HCT116 (cell line): ENCODE results near the gene BAIAP2L1. TPM values are rescaled to one million over a fixed set of nuclear protein-coding genes. Genes with fewer than 3 reads are reported as not detected.

Experiments used
- ATAC-seq: fragments of 200-7000 bp; cut with Tn5 transposase; 2 replicates; pipeline ENCODE4 v1.9.1; 2020; ENCODE audit warnings: mild to moderate bottlenecking, moderate library complexity
- BruUV-seq: library from RNA; stranded (reverse); fragments of 400-500 nt; replicated peaks from 2 replicates; lab custom pipeline; 2021; lab: Mats Ljungman, UMichigan
- CTCF ChIA-PET: fragments of 300-600 bp; sonication (Branson Sonifier 250); formaldehyde crosslinking; loops from one replicate; lab custom pipeline; 2021; ENCODE audit warnings: antibody characterized with exemption; lab: Charles Lee
- POLR2A ChIA-PET: fragments of 300-600, 350-600 bp; sonication (Branson Sonifier 250); formaldehyde crosslinking; loops from one replicate; lab custom pipeline; 2021; ENCODE audit warnings: antibody characterized with exemption; lab: Charles Lee
- RAD21 ChIA-PET, 2 experiments: fragments of 300-600 bp; sonication (Branson Sonifier 250); formaldehyde crosslinking; loops; one replicate each; lab custom pipeline; 2023; ENCODE audit warnings: low total read pairs in 2 of 2; ENCODE audit not compliant: uncharacterized antibody in 2 of 2, unreplicated experiment in 2 of 2, low non-redundant PET in 1 of 2; lab: Charles Lee
- DNase-seq: peaks from one replicate; pipeline ENCODE4 v3.0.0-alpha.2; 2010; ENCODE audit warnings: low read depth, low spot score
- H2AFZ ChIP-seq: fragments of 200-600 bp; shearing (Covaris generic), sonication (generic); 2 replicates; pipeline ENCODE4 v1.6.1; 2017; ENCODE audit warnings: low read depth, mixed run types, mixed read lengths, antibody characterized with exemption, low read length; ENCODE audit not compliant: poor library complexity, severe bottlenecking
- H3K27ac ChIP-seq: 2 replicates; pipeline ENCODE4 v1.5.1; 2012; ENCODE audit warnings: low read depth, low read length
- H3K27me3 ChIP-seq: fragments of 200-600 bp; sonication (generic); 2 replicates; pipeline ENCODE4 v1.6.1; 2016; ENCODE audit warnings: mixed run types, low read length, mixed read lengths; ENCODE audit not compliant: insufficient read depth
- H3K36me3 ChIP-seq, 2 experiments: fragments of 200-500 bp in 1 of 2; fragments of 200-600 bp in 1 of 2; sonication (Bioruptor generic) in 1 of 2; sonication (generic) in 1 of 2; 2 replicates each; pipeline versions ENCODE4 v1.5.1 to v1.6.1; 2014 to 2016; ENCODE audit warnings: low read length in 2 of 2, inconsistent platforms in 1 of 2, mixed read lengths in 1 of 2, mixed run types in 1 of 2; ENCODE audit not compliant: insufficient read depth in 2 of 2, control insufficient read depth in 1 of 2
- H3K4me1 ChIP-seq, 2 experiments: fragments of 200-600 bp in 1 of 2; sonication (generic) in 1 of 2; 2 replicates each; pipeline versions ENCODE4 v1.5.1 to v1.6.1; 2012 to 2017; ENCODE audit warnings: low read length in 2 of 2, inconsistent platforms in 1 of 2, mild to moderate bottlenecking in 1 of 2, mixed read lengths in 1 of 2, mixed run types in 1 of 2, moderate library complexity in 1 of 2; ENCODE audit not compliant: insufficient read depth in 2 of 2, control insufficient read depth in 1 of 2
- H3K4me2 ChIP-seq: fragments of 200-600 bp; sonication (generic); 2 replicates; pipeline ENCODE4 v1.6.1; 2017; ENCODE audit warnings: mixed run types, low read length, mixed read lengths
- H3K4me3 ChIP-seq, 2 experiments: fragments of 200-600 bp in 1 of 2; sonication (generic) in 1 of 2; replicated peaks in 1 of 2; 2 replicates each; pipeline ENCODE4 v1.5.1; 2011 to 2016; ENCODE audit warnings: low read length in 2 of 2, control low read depth in 1 of 2, low read depth in 1 of 2, mild to moderate bottlenecking in 1 of 2, mixed read lengths in 1 of 2, mixed run types in 1 of 2
- H3K79me2 ChIP-seq: fragments of 200-600 bp; sonication (generic); 2 replicates; pipeline ENCODE4 v1.6.1; 2017; ENCODE audit warnings: mild to moderate bottlenecking, mixed run types, low read length, moderate library complexity, mixed read lengths; ENCODE audit not compliant: insufficient read depth
- H3K9ac ChIP-seq: fragments of 200-600 bp; sonication (generic); 2 replicates; pipeline ENCODE4 v1.6.1; 2016; ENCODE audit warnings: low read length, mixed read lengths
- H3K9me2 ChIP-seq: fragments of 200-600 bp; sonication (generic), shearing (Covaris generic); 2 replicates; pipeline ENCODE4 v1.6.1; 2017; ENCODE audit warnings: mixed run types, mild to moderate bottlenecking, moderate library complexity; ENCODE audit not compliant: insufficient read depth
- H3K9me3 ChIP-seq, 2 experiments: fragments of 200-500 bp in 1 of 2; fragments of 200-600 bp in 1 of 2; sonication (Bioruptor generic) in 1 of 2; sonication (generic) in 1 of 2; 2 replicates each; pipeline ENCODE4 v1.6.1; 2014 to 2017; ENCODE audit warnings: low read length in 2 of 2, mixed read lengths in 2 of 2, inconsistent platforms in 1 of 2, low read depth in 1 of 2, mild to moderate bottlenecking in 1 of 2, mixed run types in 1 of 2, moderate library complexity in 1 of 2; ENCODE audit not compliant: control insufficient read depth in 1 of 2, insufficient read depth in 1 of 2
- H4K20me1 ChIP-seq: fragments of 200-600 bp; sonication (generic), shearing (Covaris generic); 2 replicates; pipeline ENCODE4 v1.6.1; 2017; ENCODE audit warnings: mixed run types, mild to moderate bottlenecking, moderate library complexity; ENCODE audit not compliant: insufficient read depth
- CBX3 ChIP-seq: IDR thresholded peaks from 2 replicates; pipeline ENCODE4 v1.6.1; 2012; ENCODE audit warnings: low read depth
- CEBPB ChIP-seq: IDR thresholded peaks from 2 replicates; pipeline ENCODE4 v1.6.1; 2012; ENCODE audit warnings: low read depth
- CTCF ChIP-seq, 3 experiments: fragments of 200-600 bp in 1 of 3; sonication (generic) in 1 of 3; IDR thresholded peaks in 2 of 3; conservative IDR thresholded peaks in 1 of 3; 2 replicates each; pipeline ENCODE4 v1.5.1; 2012 to 2017; ENCODE audit warnings: low read depth in 2 of 3, low read length in 2 of 3, antibody characterized with exemption in 1 of 3, borderline replicate concordance in 1 of 3, control low read depth in 1 of 3, mild to moderate bottlenecking in 1 of 3, mixed read lengths in 1 of 3, mixed run types in 1 of 3, moderate library complexity in 1 of 3; ENCODE audit not compliant: insufficient read depth in 1 of 3
- ELF1 ChIP-seq: IDR thresholded peaks from 2 replicates; pipeline ENCODE4 v1.6.1; 2012; ENCODE audit warnings: low read depth, borderline replicate concordance
- EZH2 ChIP-seq: fragments of 200-600 bp; sonication (generic); IDR thresholded peaks from 2 replicates; pipeline ENCODE4 v1.6.1; 2017; ENCODE audit warnings: antibody characterized with exemption, mixed run types
- EZH2phosphoT487 ChIP-seq: fragments of 200-600 bp; IDR thresholded peaks from 2 replicates; pipeline ENCODE4 v1.6.1; 2018; ENCODE audit warnings: antibody characterized with exemption, borderline replicate concordance
- FOSL1 ChIP-seq: IDR thresholded peaks from 2 replicates; pipeline ENCODE4 v1.6.1; 2012; ENCODE audit warnings: low read depth
- JUND ChIP-seq: IDR thresholded peaks from 2 replicates; pipeline ENCODE4 v1.6.1; 2012
- POLR2AphosphoS5 ChIP-seq: IDR thresholded peaks from 2 replicates; pipeline ENCODE4 v1.6.1; 2011; ENCODE audit warnings: mild to moderate bottlenecking, low read depth, low read length, moderate library complexity
- RAD21 ChIP-seq: IDR thresholded peaks from 2 replicates; pipeline ENCODE4 v1.6.1; 2012; ENCODE audit warnings: low read depth, mild to moderate bottlenecking
- REST ChIP-seq: IDR thresholded peaks from 2 replicates; pipeline ENCODE4 v1.6.1; 2012; ENCODE audit warnings: low read depth
- SIN3A ChIP-seq: IDR thresholded peaks from 2 replicates; pipeline ENCODE4 v1.6.1; 2012; ENCODE audit warnings: low read depth
- SRF ChIP-seq: IDR thresholded peaks from 2 replicates; pipeline ENCODE4 v1.6.1; 2012; ENCODE audit warnings: low read depth
- TCF7L2 ChIP-seq: IDR thresholded peaks from 2 replicates; pipeline ENCODE4 v1.7.0; 2011; ENCODE audit warnings: borderline replicate concordance, inconsistent platforms; ENCODE audit not compliant: insufficient read depth, insufficient read length; ENCODE audit errors: extremely low read depth
- ZFX ChIP-seq: fragments of 450-650 bp; IDR thresholded peaks from 2 replicates; pipeline ENCODE4 v1.6.1; 2017
- intact Hi-C: fragments of 100-400 bp; cut with micrococcal nuclease; formaldehyde crosslinking; loops from 2 replicates; pipeline ENCODE4 v1.10.0; 2022
- total RNA-seq: library from RNA; stranded (reverse); gene quantifications from one replicate; pipeline ENCODE4 v1.2.1, GENCODE V29; 2021; ENCODE audit not compliant: unreplicated experiment
- TF ChIP-seq, protein P1 (sequence below): IDR thresholded peaks from 2 replicates; pipeline ENCODE4 v1.6.1; 2012
- TF ChIP-seq, protein P2 (sequence below): IDR thresholded peaks from 2 replicates; pipeline ENCODE4 v1.6.1; 2011; ENCODE audit warnings: mild to moderate bottlenecking, low read length, moderate library complexity; ENCODE audit not compliant: insufficient replicate concordance; ENCODE audit errors: extremely low read depth

BAIAP2L1 gene
- total RNA-seq, 1 experiment from 2014 or later: 61.2 TPM

GRCh38 chr7:98374285-98374680, 26.6 kb downstream of the BAIAP2L1 start:
- Histone ChIP-seq H3K27ac (no peak overlapping the region), H2AFZ (no peak overlapping the region), H3K4me3 (no peak overlapping the region), H3K9ac (no peak overlapping the region), H3K9me2 (no peaks in the 10 kb centered on the region), H3K4me1 (peaks cover 37 to 50% of the 10 kb centered on the region in 2 experiments), H3K4me2 (no peak overlapping the region), H3K27me3 (no peaks in the 10 kb centered on the region), H3K79me2 (peaks cover 91% of the 10 kb centered on the region), H3K9me3 (no peaks in the 10 kb centered on the region), H3K36me3 (no peaks in the 10 kb centered on the region), H4K20me1 (no peaks in the 10 kb centered on the region)
- ATAC-seq (no peak), DNase-seq (no peak)
- BruUV-seq: no TSS peak
- RAD21 ChIA-PET: no interaction called here
- intact Hi-C loops: no loop called here
- POLR2A ChIA-PET: no interaction called here
- no peak for TF ChIP-seq EZH2phosphoT487
- TF ChIP-seq SRF: no peak
- no peak for TF ChIP-seq EZH2
- no peak for TF ChIP-seq REST
- TF ChIP-seq JUND: no peak
- no peak for TF ChIP-seq POLR2AphosphoS5
- no peak for TF ChIP-seq SIN3A
- TF ChIP-seq CTCF (IDR thresholded peaks at IDR 0.05 in 2 of 3, conservative IDR thresholded peaks at IDR 0.05 in 1 of 3; ENCODE audit: borderline replicate concordance in 1 of 3, insufficient read depth in 1 of 3, low read depth in 2 of 3, low read length in 2 of 3): no peak
- TF ChIP-seq CBX3: no peak
- TF ChIP-seq, protein P1, sequence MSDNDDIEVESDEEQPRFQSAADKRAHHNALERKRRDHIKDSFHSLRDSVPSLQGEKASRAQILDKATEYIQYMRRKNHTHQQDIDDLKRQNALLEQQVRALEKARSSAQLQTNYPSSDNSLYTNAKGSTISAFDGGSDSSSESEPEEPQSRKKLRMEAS: no peak
- TF ChIP-seq RAD21: no peak
- no peak for TF ChIP-seq ELF1
- TF ChIP-seq, protein P2, sequence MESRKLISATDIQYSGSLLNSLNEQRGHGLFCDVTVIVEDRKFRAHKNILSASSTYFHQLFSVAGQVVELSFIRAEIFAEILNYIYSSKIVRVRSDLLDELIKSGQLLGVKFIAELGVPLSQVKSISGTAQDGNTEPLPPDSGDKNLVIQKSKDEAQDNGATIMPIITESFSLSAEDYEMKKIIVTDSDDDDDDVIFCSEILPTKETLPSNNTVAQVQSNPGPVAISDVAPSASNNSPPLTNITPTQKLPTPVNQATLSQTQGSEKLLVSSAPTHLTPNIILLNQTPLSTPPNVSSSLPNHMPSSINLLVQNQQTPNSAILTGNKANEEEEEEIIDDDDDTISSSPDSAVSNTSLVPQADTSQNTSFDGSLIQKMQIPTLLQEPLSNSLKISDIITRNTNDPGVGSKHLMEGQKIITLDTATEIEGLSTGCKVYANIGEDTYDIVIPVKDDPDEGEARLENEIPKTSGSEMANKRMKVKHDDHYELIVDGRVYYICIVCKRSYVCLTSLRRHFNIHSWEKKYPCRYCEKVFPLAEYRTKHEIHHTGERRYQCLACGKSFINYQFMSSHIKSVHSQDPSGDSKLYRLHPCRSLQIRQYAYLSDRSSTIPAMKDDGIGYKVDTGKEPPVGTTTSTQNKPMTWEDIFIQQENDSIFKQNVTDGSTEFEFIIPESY: no peak
- no peak for TF ChIP-seq CEBPB
- TF ChIP-seq ZFX: no peak
- TF ChIP-seq FOSL1: no peak
- no peak for TF ChIP-seq TCF7L2
- CTCF ChIA-PET: no interaction called here
